Astrocyte of the cerebellum (primary cell): Measurements from ENCODE around the gene MTREX.

ENCODE experiments used
- DNase-seq: peaks from one replicate; pipeline ENCODE4 v3.0.0-alpha.2; 2011; ENCODE audit warnings: low read depth
- H3K4me3 ChIP-seq: 2 replicates; pipeline ENCODE4 v1.5.1; 2011; ENCODE audit warnings: mild to moderate bottlenecking, low read depth, low read length, moderate library complexity
- in situ Hi-C: cut with HindIII; loops from 2 replicates; pipeline ENCODE4 v1.10.0; 2017; ENCODE audit warnings: low sequenced_read_pairs
- TF ChIP-seq, protein P1 (sequence below): IDR thresholded peaks from 2 replicates; pipeline ENCODE4 v1.5.1; 2012; ENCODE audit warnings: low read length, low read depth, moderate library complexity, mild to moderate bottlenecking; ENCODE audit errors: missing control alignments

Gene MTREX

DNA sequence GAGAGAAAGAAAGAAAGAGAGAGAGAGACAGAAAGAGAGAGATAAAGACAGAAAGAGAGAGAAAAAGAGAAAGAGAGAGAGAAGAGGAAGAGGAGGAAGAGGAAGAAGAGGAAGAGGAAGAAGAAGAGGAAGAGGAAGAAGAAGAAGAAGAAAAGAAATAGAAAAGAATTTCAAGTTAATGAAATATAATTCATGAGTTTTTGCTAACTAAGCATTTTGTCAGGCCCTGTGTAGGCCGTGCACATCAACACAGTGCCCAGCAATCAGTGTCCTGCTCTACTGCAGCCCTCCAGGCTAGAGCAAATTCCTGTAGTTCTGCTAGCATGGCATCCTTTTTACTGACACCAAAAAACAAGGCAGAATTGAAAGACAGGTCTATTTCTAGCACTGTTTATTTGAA is 164.9 kb downstream of the MTREX start:
- DNase-seq, result no peak
- TF ChIP-seq, protein P1, sequence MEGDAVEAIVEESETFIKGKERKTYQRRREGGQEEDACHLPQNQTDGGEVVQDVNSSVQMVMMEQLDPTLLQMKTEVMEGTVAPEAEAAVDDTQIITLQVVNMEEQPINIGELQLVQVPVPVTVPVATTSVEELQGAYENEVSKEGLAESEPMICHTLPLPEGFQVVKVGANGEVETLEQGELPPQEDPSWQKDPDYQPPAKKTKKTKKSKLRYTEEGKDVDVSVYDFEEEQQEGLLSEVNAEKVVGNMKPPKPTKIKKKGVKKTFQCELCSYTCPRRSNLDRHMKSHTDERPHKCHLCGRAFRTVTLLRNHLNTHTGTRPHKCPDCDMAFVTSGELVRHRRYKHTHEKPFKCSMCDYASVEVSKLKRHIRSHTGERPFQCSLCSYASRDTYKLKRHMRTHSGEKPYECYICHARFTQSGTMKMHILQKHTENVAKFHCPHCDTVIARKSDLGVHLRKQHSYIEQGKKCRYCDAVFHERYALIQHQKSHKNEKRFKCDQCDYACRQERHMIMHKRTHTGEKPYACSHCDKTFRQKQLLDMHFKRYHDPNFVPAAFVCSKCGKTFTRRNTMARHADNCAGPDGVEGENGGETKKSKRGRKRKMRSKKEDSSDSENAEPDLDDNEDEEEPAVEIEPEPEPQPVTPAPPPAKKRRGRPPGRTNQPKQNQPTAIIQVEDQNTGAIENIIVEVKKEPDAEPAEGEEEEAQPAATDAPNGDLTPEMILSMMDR, result no peak
- no peak overlapping the region for H3K4me3 ChIP-seq
- in situ Hi-C loops, result no loop called here
